Loucy (cell line): ENCODE measurements around the gene FEZ2.

ENCODE experiments used
- H2AFZ ChIP-seq: fragments of 200-600 bp; sonication (generic); 2 replicates; pipeline ENCODE4 v1.6.0; 2016; ENCODE audit warnings: antibody characterized with exemption, mild to moderate bottlenecking, low read length, moderate library complexity
- H3F3A ChIP-seq: fragments of 200-600 bp; 2 replicates; pipeline ENCODE4 v1.6.0; 2016; ENCODE audit warnings: antibody characterized with exemption, low read depth, mild to moderate bottlenecking
- H3K27me3 ChIP-seq: fragments of 200-600 bp; sonication (generic); 2 replicates; pipeline ENCODE4 v1.6.1; 2014; ENCODE audit warnings: low read length, mild to moderate bottlenecking; ENCODE audit not compliant: insufficient read depth, poor library complexity, severe bottlenecking
- H3K36me3 ChIP-seq: fragments of 200-600 bp; sonication (generic); 2 replicates; pipeline ENCODE4 v1.6.1; 2016; ENCODE audit warnings: low read length; ENCODE audit not compliant: insufficient read depth
- H3K4me1 ChIP-seq: fragments of 200-600 bp; sonication (generic); 2 replicates; pipeline ENCODE4 v1.5.1; 2014; ENCODE audit warnings: low read length, mild to moderate bottlenecking; ENCODE audit not compliant: insufficient read depth, poor library complexity, severe bottlenecking
- H3K4me2 ChIP-seq: fragments of 200-600 bp; sonication (generic); 2 replicates; pipeline ENCODE4 v1.6.0; 2014; ENCODE audit warnings: antibody characterized with exemption, low read length, low read depth, mild to moderate bottlenecking; ENCODE audit not compliant: poor library complexity, severe bottlenecking
- H3K4me3 ChIP-seq: fragments of 200-600 bp; sonication (generic); 2 replicates; pipeline ENCODE4 v1.5.1; 2014; ENCODE audit warnings: low read length, mild to moderate bottlenecking, mixed read lengths; ENCODE audit not compliant: poor library complexity, severe bottlenecking
- H3K79me2 ChIP-seq: fragments of 200-600 bp; sonication (generic); 2 replicates; pipeline ENCODE4 v1.6.1; 2014; ENCODE audit warnings: low read length; ENCODE audit not compliant: insufficient read depth
- H3K9ac ChIP-seq: fragments of 200-600 bp; sonication (generic); 2 replicates; pipeline ENCODE4 v1.6.0; 2014; ENCODE audit warnings: mild to moderate bottlenecking, low read depth, low read length, moderate library complexity; ENCODE audit not compliant: poor library complexity, severe bottlenecking
- H3K9me2 ChIP-seq: fragments of 200-600 bp; sonication (generic); replicated peaks from 2 replicates; pipeline ENCODE4 v1.6.1; 2016; ENCODE audit warnings: low read depth, low read length, mixed read lengths
- H3K9me3 ChIP-seq: fragments of 200-600 bp; sonication (generic); 2 replicates; pipeline ENCODE4 v1.6.1; 2014; ENCODE audit warnings: mild to moderate bottlenecking, antibody characterized with exemption, low read length, low read depth; ENCODE audit not compliant: insufficient read depth
- H4K20me1 ChIP-seq: fragments of 200-600 bp; sonication (generic); 2 replicates; pipeline ENCODE4 v1.6.0; 2014; ENCODE audit warnings: antibody characterized with exemption, low read length, mild to moderate bottlenecking; ENCODE audit not compliant: insufficient read depth, poor library complexity, severe bottlenecking
- EZH2phosphoT487 ChIP-seq: fragments of 200-600 bp; IDR thresholded peaks from 2 replicates; pipeline ENCODE4 v1.6.1; 2018; ENCODE audit warnings: antibody characterized with exemption, mild to moderate bottlenecking, moderate library complexity, borderline replicate concordance
- TF ChIP-seq, protein P1 (sequence below): fragments of 200-600 bp; sonication (generic); conservative IDR thresholded peaks from 2 replicates; pipeline ENCODE4 v1.5.1; 2014; ENCODE audit warnings: mild to moderate bottlenecking, antibody characterized with exemption, low read length

The FEZ2 gene

DNA sequence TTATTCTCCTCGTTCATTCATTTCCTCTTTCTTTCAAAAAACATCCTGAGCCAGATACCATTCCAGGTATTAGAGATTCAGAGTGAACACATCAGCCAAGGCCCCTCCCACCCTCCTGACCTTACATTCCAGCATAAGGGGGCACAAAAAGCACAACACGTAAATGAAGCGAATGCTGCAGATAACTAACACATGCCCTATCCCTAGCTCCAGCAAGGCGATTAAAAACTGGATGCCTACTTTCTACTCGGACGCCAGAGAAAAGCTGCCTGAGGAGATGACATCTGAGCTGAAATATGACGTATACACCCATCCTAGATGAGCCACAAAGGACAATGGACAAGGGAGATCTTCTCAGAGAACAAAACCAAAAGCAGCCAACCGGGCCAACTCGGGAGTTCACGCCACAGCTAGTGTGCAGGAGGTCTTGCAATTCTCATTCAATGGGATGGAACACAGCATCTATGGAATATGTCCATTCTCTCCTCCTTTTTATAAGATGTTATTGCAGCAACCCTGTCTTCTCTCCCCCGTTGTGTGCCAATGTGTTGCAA is 33.5 kb downstream of the FEZ2 start:
- Histone ChIP-seq H3K79me2 (no peaks in the 10 kb centered on the region), H3F3A (no peaks in the 10 kb centered on the region), H3K9me3 (no peaks in the 10 kb centered on the region), H3K4me2 (no peak overlapping the region), H2AFZ (no peak overlapping the region), H3K9ac (no peak overlapping the region), H3K27me3 (no peaks in the 10 kb centered on the region), H3K36me3 (peaks cover 38% of the 10 kb centered on the region; the same call in 1 of the 2 replicates), H3K4me1 (peaks cover 14% of the 10 kb centered on the region), H3K4me3 (no peak overlapping the region), H4K20me1 (no peaks in the 10 kb centered on the region), H3K9me2 (no peaks in the 10 kb centered on the region)
- TF ChIP-seq, protein P1, sequence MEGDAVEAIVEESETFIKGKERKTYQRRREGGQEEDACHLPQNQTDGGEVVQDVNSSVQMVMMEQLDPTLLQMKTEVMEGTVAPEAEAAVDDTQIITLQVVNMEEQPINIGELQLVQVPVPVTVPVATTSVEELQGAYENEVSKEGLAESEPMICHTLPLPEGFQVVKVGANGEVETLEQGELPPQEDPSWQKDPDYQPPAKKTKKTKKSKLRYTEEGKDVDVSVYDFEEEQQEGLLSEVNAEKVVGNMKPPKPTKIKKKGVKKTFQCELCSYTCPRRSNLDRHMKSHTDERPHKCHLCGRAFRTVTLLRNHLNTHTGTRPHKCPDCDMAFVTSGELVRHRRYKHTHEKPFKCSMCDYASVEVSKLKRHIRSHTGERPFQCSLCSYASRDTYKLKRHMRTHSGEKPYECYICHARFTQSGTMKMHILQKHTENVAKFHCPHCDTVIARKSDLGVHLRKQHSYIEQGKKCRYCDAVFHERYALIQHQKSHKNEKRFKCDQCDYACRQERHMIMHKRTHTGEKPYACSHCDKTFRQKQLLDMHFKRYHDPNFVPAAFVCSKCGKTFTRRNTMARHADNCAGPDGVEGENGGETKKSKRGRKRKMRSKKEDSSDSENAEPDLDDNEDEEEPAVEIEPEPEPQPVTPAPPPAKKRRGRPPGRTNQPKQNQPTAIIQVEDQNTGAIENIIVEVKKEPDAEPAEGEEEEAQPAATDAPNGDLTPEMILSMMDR: no peak
- TF ChIP-seq EZH2phosphoT487: no peak

DNA sequence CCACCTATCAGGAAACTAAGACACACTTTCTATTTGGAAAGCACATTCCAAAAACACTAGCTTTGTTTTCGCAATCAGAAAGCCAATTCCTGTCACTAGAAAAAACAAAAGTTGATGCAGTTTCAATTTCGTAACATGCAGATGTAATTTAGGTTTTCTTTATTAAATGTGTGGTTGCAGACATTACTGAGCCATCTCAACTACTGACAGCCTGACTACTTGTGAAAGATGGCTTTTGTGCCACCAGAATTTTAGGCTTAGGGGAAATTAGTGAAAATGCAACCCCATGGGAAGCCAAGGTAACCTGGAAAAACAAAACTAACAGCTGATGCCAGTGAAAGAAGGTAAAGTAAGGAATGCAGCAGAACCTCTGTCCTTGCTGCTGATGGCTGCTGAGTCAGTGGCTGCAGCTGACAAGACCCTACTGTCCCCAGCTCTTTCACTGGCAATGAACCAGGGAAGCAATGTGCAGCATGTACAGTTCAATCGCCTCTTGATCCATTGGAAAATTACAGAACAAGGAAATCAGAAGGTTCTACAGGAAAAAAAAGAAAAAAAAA is 34.9 kb downstream of the FEZ2 start:
- Histone ChIP-seq H3K79me2 (no peaks in the 10 kb centered on the region), H3K9me3 (no peaks in the 10 kb centered on the region), H3K9me2 (no peaks in the 10 kb centered on the region), H3K9ac (no peak overlapping the region), H3F3A (no peaks in the 10 kb centered on the region), H3K36me3 (peaks cover 34% of the 10 kb centered on the region; the same call in 1 of the 2 replicates), H2AFZ (no peak overlapping the region), H3K4me1 (peaks cover 8% of the 10 kb centered on the region), H4K20me1 (no peaks in the 10 kb centered on the region), H3K27me3 (no peaks in the 10 kb centered on the region), H3K4me2 (no peak overlapping the region), H3K4me3 (no peak overlapping the region)
- TF ChIP-seq, protein P1: no peak
- TF ChIP-seq EZH2phosphoT487: no peak

DNA sequence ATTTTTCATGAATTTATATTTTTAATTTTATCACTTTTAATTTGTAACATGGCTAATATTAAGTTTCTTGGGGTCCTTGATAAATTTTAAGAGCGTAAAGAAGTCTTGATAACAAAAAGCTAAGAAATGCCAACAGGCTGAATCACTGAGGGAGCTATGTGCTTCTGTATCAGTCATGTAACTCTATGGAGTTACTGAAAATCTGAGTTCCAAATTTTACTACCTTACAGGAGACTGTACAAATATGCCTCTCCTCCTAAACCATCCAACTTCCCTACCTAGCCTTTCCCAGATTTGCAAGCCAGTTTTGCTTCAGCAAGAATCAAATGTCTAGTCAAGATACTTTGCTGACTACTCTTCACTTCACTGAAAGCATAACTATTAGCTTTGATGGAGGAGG is 35.7 kb downstream of the FEZ2 start:
- H3K4me1 ChIP-seq: peaks cover 8% of the 10 kb centered on the region
- peaks cover 34% of the 10 kb centered on the region; the same call in 1 of the 2 replicates for H3K36me3 ChIP-seq
- no peak overlapping the region for H3K4me3 ChIP-seq
- H3K9me2 ChIP-seq: no peaks in the 10 kb centered on the region
- H3F3A ChIP-seq: no peaks in the 10 kb centered on the region
- H3K27me3 ChIP-seq: no peaks in the 10 kb centered on the region
- H3K4me2 ChIP-seq: no peak overlapping the region
- no peaks in the 10 kb centered on the region for H3K9me3 ChIP-seq
- H2AFZ ChIP-seq: no peak overlapping the region
- no peaks in the 10 kb centered on the region for H4K20me1 ChIP-seq
- no peak for TF ChIP-seq EZH2phosphoT487
- TF ChIP-seq, protein P1: no peak
- no peaks in the 10 kb centered on the region for H3K79me2 ChIP-seq
- no peak overlapping the region for H3K9ac ChIP-seq
